H1 (cell line): ENCODE measurements around the gene TMUB2. TPM values are rescaled to one million over a fixed set of nuclear protein-coding genes. Genes with fewer than 3 reads are reported as not detected.

Source experiments
- ATF3 ChIP-seq: IDR thresholded peaks from 2 replicates; pipeline ENCODE4 v1.6.1; 2011; ENCODE audit warnings: low read depth, mild to moderate bottlenecking, low read length; ENCODE audit not compliant: insufficient read depth
- CBX5 ChIP-seq: fragments of 300-800, 300-1000 bp; sonication (generic); IDR thresholded peaks from 2 replicates; pipeline ENCODE4 v1.7.1; 2016; ENCODE audit warnings: antibody characterized with exemption, low read length, low read depth
- CEBPB ChIP-seq: IDR thresholded peaks from 2 replicates; pipeline ENCODE4 v1.6.1; 2012; ENCODE audit warnings: low read depth, low read length
- JUN ChIP-seq: IDR thresholded peaks from 2 replicates; pipeline ENCODE4 v1.6.1; 2011; ENCODE audit warnings: low read depth, mild to moderate bottlenecking, improper control_type of control experiment, low read length
- KDM1A ChIP-seq: fragments of 200-600, 300-600 bp; sonication (generic); IDR thresholded peaks from 2 replicates; pipeline ENCODE4 v1.7.1; 2016; ENCODE audit warnings: mild to moderate bottlenecking, low read length, borderline replicate concordance
- KDM5A ChIP-seq: fragments of 200-600 bp; IDR thresholded peaks from 2 replicates; pipeline ENCODE4 v1.7.1; 2012; ENCODE audit warnings: mild to moderate bottlenecking, low read length, inconsistent platforms, mixed read lengths
- MAX ChIP-seq: IDR thresholded peaks from 2 replicates; pipeline ENCODE4 v1.6.1; 2012; ENCODE audit warnings: inconsistent platforms
- NRF1 ChIP-seq: IDR thresholded peaks from 2 replicates; pipeline ENCODE4 v1.6.1; 2011; ENCODE audit warnings: mild to moderate bottlenecking, low read depth, low read length, improper control_type of control experiment
- SP2 ChIP-seq: IDR thresholded peaks from 2 replicates; pipeline ENCODE4 v1.6.1; 2012; ENCODE audit warnings: mild to moderate bottlenecking, low read length, inconsistent platforms
- SRF ChIP-seq: IDR thresholded peaks from 2 replicates; pipeline ENCODE4 v1.6.1; 2011; ENCODE audit warnings: mild to moderate bottlenecking, low read depth, low read length, moderate library complexity
- TEAD4 ChIP-seq: IDR thresholded peaks from 2 replicates; pipeline ENCODE4 v1.6.1; 2012; ENCODE audit warnings: low read depth, low read length, inconsistent platforms, mixed read lengths
- ZNF274 ChIP-seq: IDR thresholded peaks from 2 replicates; pipeline ENCODE4 v1.7.0; 2012; ENCODE audit warnings: low read length, borderline replicate concordance; ENCODE audit errors: extremely low read depth
- polyA plus RNA-seq, 7 experiments: library from polyadenylated mRNA; depleted of rRNA in 3 of 7; stranded (reverse) in 5 of 7; unstranded in 2 of 7; fragments of >200 nt in 5 of 7; fragments of 200-250 nt in 2 of 7; gene quantifications; 1 replicate in 5 of 7; 2 replicates in 1 of 7; 4 replicates in 1 of 7; pipeline versions ENCODE4 v1.2.1 to v1.2.3, GENCODE V29; 2011 to 2013; ENCODE audit warnings: missing spikeins in 2 of 7, mixed read lengths in 2 of 7
- total RNA-seq: library from RNA; stranded (reverse); fragmentation: NEBNext Ultra II Directional; extraction: Animal tissue kit (Norgen Biotek cat#: 25700); gene quantifications from 2 replicates; pipeline ENCODE4 v1.2.1, GENCODE V29; 2021

Gene TMUB2
- total and polyA plus RNA-seq, 2 of the 8 experiments (the other 6 are each of a cell fraction or from before 2014, with no cell fraction given), result 18.5 to 30.5 TPM

GRCh38 chr17:44199553-44200477 is 13.0 kb downstream of the TMUB2 start, which contains the start of gene ATXN7L3 (continued):
- TF ChIP-seq SRF (no peak), JUN (no peak), SP2 (peak; percentile 7; the same call in 1 of the 2 replicates), TEAD4 (no peak), ZNF274 (no peak), NRF1 (no peak), KDM1A (no peak), CEBPB (no peak), CBX5 (no peak), KDM5A (no peak), MAX (peak; percentile 20; the same call in 1 of the 2 replicates), ATF3 (0 out of 2 replicates have a peak, but pooled peaks have one; percentile 33)
